GM13977 (cell line): ENCODE results near the gene DPCD.
"Not testable (repeated sequence)": the region's sequence is repeated elsewhere in the genome, so short reads cannot be mapped to it uniquely, and the experiment has no call there.

Experiments
- DNase-seq: peaks from one replicate; pipeline ENCODE4 v3.0.0; 2012; ENCODE audit warnings: low spot score
- CTCF ChIP-seq: IDR thresholded peaks from 2 replicates; pipeline ENCODE4 v1.5.1; 2012; ENCODE audit warnings: mild to moderate bottlenecking, control low read depth; ENCODE audit not compliant: insufficient read depth; ENCODE audit errors: extremely low read depth, missing control alignments
- in situ Hi-C: fragments of 300-500 bp; cut with MboI; formaldehyde crosslinking; loops from one replicate; pipeline ENCODE4 v1.12.0; 2022; ENCODE audit warnings: low sequenced_read_pairs, low pct_unique_long_range_greater_than_20kb, mixed read lengths, inconsistent platforms; ENCODE audit not compliant: unreplicated experiment

The DPCD gene

GRCh38 chr10:101629837-101630632 lies 41.9 kb downstream of the DPCD start:
- TF ChIP-seq CTCF, result no peak
- in situ Hi-C loops, result no loop called here
- no peak for DNase-seq

DNA sequence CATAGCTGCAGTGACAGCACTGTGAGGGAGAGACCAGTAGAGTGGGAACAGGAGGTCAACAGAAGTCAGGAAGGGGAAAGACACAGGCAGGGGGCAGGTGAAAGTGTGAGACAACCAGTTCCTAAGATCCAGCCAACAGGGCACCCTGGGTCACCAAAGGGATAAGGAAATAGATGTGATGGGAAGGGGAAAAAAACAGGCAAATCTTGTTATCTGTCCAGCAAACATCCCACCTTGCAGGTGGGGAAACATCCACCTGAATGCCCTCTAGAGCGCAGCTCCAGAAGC lies 42.5 kb downstream of the DPCD start:
- no peak for DNase-seq
- TF ChIP-seq CTCF, result no peak
- in situ Hi-C loops, result no loop called here

DNA sequence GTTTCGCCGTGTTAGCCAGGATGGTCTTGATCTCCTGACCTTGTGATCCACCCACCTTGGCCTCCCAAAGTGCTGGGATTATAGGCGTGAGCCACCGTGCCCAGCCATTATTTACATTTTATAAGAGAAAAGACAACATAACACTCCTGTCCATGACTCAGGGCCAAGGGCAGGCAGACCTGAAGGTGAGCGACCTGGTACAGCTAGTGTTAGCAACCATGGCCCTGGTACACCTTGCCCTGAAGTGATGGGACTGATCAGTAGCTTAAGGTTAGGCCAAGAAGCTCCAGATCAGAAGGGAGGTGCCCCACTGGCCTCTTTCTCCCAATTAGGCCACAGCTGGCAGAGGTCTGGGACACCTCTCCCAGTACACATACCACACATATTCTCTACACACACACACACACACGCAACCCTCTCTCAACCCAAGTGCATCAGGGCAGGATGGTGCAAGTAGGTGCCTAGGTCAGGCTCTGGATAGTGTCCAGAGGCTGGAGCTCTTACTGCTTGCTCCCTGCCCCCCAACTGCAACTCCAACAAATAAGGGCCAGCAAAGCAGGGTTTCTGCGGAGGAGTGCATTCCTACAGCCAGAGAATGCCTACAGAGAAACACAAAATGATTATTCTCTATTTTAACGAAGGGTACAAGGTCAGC lies 43.8 kb downstream of the DPCD start:
- DNase-seq, result no peak
- in situ Hi-C loops, result no loop called here
- TF ChIP-seq CTCF, result no peak

DNA sequence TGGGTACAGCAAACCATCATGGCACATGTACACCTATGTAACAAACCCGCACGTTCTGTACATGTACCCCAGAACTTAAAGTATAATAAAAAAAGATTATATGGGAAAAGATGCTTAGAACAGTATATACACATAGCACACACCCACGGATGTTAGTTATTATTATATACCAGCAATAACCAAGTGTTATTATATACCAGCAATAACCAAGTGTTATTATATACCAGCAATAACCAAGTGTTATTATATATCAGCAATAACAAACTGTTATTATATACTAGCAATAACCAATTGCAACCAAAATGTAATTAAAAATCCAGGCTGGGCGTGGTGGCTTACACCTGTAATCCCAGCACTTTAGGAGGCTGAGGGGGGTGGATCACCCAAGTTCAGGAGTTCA lies 45.4 kb downstream of the DPCD start:
- DNase-seq, in situ Hi-C loops: not testable (repeated sequence)

DNA sequence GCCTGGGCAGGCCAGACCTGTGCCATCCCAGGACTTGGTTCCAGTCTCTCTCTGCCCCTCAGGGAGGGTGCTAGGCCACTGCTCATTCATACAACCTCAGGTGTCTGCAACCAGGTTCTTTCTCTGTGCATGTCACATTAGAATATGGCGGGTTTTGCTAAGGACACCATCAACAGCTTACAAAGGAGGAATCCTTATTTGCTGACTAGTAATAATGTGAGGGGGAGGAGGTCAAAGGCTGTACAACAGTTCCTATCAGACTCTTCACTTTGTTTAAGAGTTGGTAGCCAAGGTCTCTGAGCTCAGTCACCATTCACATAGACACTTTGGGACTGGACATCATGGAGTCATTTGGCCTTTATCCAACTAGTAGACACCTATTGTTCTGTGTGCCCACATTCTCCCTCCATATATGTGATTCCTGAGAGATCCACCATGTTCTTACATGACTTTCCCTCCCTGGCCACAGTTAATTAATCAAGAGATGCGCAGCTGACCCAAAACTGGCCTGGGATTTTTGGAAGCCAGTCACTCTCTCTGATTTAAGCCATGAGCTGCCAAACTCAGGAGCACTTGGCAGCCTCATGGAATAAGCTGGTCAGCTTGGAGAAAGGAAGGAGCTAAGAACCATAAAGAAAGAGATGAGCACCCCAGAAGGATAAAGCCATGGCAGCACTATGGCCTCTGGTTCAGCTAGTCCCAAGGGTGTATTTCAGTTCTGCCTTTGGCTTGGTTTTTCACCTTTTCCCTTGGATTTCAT lies 51.2 kb downstream of the DPCD start:
- no peak for DNase-seq
- in situ Hi-C loops, result no loop called here
- TF ChIP-seq CTCF, result no peak

DNA sequence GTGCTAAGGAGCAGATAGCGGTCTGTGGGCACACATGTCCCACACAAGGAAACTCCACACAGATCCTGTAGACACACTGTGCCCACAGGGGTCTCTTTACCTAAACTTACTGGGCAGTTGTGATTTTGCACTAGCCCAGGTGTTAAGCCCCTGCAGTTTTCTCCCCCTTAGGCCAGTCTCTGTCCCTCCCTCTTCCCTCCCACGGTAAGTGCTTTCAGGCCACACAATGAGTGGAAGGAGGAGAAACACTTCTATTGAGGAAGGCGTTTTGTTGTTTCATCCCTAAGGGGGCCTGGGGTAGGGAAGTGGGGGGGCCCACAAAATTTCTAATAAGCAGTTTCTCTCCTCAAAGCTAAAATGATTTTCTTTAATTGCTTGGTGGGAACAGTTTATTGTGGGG lies 55.4 kb downstream of the DPCD start:
- in situ Hi-C loops, result no loop called here
- TF ChIP-seq CTCF, result no peak
- no peak for DNase-seq

- TF ChIP-seq CTCF, result no peak
- no peak for DNase-seq
- in situ Hi-C loops, result no loop called here
These were observed 55.9 kb downstream of the DPCD start for GRCh38 chr10:101644002-101644401.
